Lower leg skin (tissue), 4 donors: ENCODE data around the gene ATL1. TPM values are rescaled to one million over a fixed set of nuclear protein-coding genes. Genes with fewer than 3 reads are reported as not detected.

Source experiments
- DNase-seq, 2 donors: peaks; one replicate each; pipeline ENCODE4 v3.0.0-alpha.2; 2019; ENCODE audit warnings: low spot score in 2 of 2
- H3K4me3 ChIP-seq: fragments of 200-600 bp; sonication (generic); 2 replicates; pipeline ENCODE4 v1.5.1; 2017; ENCODE audit warnings: mild to moderate bottlenecking, low read depth; ENCODE audit not compliant: poor library complexity, severe bottlenecking
- POLR2A ChIP-seq, 2 donors: fragments of 450-650 bp; IDR thresholded peaks; one replicate each; pipeline ENCODE4 v1.6.1; 2016 to 2017; ENCODE audit warnings: antibody characterized with exemption in 2 of 2, mild to moderate bottlenecking in 1 of 2, moderate library complexity in 1 of 2
- WGBS, 2 donors: methylation state at CpG; one replicate each; pipeline ENCODE4 v1.1.5; 2018; 5-methylcytosine and 5-hydroxymethylcytosine counted together
- intact Hi-C: fragments of 100-400 bp; cut with DNase I; formaldehyde crosslinking; loops from one replicate; pipeline ENCODE4 v1.15.0; 2023; ENCODE audit warnings: low total_unique reads
- total RNA-seq, 4 donors: library from RNA; depleted of rRNA; stranded (reverse); fragments of >200 nt; gene quantifications; one replicate each; pipeline ENCODE4 v1.1.0, GENCODE V29; 2016
- TF ChIP-seq, protein P1 (sequence below), 3 donors: fragments of 450-650 bp; IDR thresholded peaks; one replicate each; pipeline ENCODE4 v1.5.1; 2016; ENCODE audit warnings: antibody characterized with exemption in 3 of 3, mild to moderate bottlenecking in 3 of 3, moderate library complexity in 2 of 3

Gene ATL1
- total RNA-seq, 4 donors from 2014 or later, result 9.8 to 27.0 (median 15.8) TPM

DNA sequence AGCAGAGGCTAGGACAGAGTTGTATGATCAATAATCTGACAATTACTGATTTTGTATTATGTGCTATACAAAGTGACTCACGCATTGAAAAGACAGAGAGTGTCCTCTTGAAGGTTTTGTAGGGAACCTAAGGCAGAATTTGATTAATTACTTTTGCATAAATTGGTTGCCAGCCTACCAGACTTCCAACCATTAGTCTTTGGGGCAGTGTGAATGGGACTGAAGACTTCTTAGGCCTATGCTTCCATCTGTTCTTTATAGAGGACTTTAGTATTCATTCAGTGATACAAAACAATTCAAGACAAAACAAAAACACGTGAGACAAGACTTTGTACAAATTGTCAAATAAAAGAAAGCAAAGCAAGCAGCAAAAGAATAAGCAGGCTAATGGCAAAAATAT, 46.5 kb downstream of the ATL1 start:
- no peak for DNase-seq
- no peak overlapping the region for H3K4me3 ChIP-seq
- intact Hi-C loops, result no loop called here
- TF ChIP-seq, protein P1, sequence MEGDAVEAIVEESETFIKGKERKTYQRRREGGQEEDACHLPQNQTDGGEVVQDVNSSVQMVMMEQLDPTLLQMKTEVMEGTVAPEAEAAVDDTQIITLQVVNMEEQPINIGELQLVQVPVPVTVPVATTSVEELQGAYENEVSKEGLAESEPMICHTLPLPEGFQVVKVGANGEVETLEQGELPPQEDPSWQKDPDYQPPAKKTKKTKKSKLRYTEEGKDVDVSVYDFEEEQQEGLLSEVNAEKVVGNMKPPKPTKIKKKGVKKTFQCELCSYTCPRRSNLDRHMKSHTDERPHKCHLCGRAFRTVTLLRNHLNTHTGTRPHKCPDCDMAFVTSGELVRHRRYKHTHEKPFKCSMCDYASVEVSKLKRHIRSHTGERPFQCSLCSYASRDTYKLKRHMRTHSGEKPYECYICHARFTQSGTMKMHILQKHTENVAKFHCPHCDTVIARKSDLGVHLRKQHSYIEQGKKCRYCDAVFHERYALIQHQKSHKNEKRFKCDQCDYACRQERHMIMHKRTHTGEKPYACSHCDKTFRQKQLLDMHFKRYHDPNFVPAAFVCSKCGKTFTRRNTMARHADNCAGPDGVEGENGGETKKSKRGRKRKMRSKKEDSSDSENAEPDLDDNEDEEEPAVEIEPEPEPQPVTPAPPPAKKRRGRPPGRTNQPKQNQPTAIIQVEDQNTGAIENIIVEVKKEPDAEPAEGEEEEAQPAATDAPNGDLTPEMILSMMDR (IDR thresholded peaks at IDR 0.05), result no peak
- no peak for TF ChIP-seq POLR2A (IDR thresholded peaks at IDR 0.05)
- 75 to 80% methylated on average over 2 of the region's 2 CpGs for whole genome bisulfite sequencing, 2 donors

GRCh38 chr14:50607181-50607580, 47.2 kb downstream of the ATL1 start:
- DNase-seq, result no peak
- intact Hi-C loops, result no loop called here
- no peak for TF ChIP-seq POLR2A (IDR thresholded peaks at IDR 0.05)
- TF ChIP-seq, protein P1 (IDR thresholded peaks at IDR 0.05), result no peak
- 55 to 72% methylated on average over 3 of the region's 3 CpGs for WGBS, 2 donors
- no peak overlapping the region for H3K4me3 ChIP-seq

GRCh38 chr14:50607761-50608160, 47.8 kb downstream of the ATL1 start:
- DNase-seq, result no peak
- WGBS, 2 donors, result 82% methylated on average over 1 of the region's 1 CpG
- H3K4me3 ChIP-seq, result no peak overlapping the region
- intact Hi-C loops, result no loop called here
- TF ChIP-seq POLR2A (IDR thresholded peaks at IDR 0.05), result no peak

DNA sequence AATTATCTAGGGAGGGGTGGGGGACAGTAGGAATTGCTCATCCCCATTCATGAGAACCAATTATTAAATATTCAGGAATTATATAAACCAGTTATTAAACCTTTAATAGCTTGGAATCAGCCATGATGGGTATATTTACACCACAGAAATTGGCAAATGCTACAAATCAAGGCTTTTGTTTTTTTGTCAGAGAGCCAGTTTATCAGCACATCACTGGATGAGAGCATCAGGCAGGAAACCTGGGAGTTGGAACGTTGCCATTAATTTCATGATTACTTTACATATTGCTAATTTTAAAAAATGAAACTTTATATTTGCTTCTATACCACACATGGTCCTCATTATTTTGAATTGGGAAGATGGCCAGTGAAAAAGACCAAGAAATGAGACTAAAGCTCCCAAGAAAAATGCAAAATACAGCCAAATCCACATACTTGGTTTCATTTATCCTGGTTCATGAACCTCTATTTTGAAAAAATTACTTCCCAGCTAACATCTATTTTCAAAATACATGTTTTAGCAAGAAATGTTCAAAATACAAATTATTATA, 48.4 kb downstream of the ATL1 start:
- DNase-seq, result no peak
- H3K4me3 ChIP-seq, result no peak overlapping the region
- no peak for TF ChIP-seq POLR2A (IDR thresholded peaks at IDR 0.05)
- intact Hi-C loops, result no loop called here
- 34 to 55% methylated on average over 1 of the region's 1 CpG for whole genome bisulfite sequencing, 2 donors

DNA sequence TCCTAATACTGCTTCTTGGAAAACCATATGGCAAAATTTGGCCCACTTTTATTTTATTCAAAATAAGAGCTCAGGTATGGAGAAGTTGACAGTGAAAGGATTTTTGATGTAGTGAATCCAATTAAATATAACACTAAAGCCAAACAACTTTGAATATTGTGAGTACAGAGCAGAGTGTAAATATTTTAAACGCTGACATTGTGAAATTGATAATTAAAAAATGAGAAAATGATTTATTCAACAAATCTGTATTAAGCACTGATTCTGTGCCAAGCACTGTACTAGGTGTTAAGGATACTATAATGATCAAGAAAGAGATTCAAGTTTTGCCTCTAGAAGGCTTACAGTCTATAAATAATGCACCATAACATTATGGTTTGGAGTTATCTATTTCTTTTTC, 50.5 kb downstream of the ATL1 start:
- no peak overlapping the region for H3K4me3 ChIP-seq
- intact Hi-C loops, result loop anchor here (2.0 kb wide), 1 partner anchor 60 kb away; no protein-coding TSS in a partner anchor
- TF ChIP-seq, protein P1 (IDR thresholded peaks at IDR 0.05), result no peak
- TF ChIP-seq POLR2A (IDR thresholded peaks at IDR 0.05), result no peak
- WGBS, 2 donors, result 67% methylated on average over 1 of the region's 1 CpG
- no peak for DNase-seq

GRCh38 chr14:50612806-50613205, 52.9 kb downstream of the ATL1 start:
- no peak for DNase-seq
- TF ChIP-seq, protein P1 (IDR thresholded peaks at IDR 0.05), result no peak
- TF ChIP-seq POLR2A (IDR thresholded peaks at IDR 0.05), result no peak
- 87 to 89% methylated on average over 3 of the region's 3 CpGs for WGBS, 2 donors
- intact Hi-C loops, result no loop called here
- H3K4me3 ChIP-seq, result no peak overlapping the region

DNA sequence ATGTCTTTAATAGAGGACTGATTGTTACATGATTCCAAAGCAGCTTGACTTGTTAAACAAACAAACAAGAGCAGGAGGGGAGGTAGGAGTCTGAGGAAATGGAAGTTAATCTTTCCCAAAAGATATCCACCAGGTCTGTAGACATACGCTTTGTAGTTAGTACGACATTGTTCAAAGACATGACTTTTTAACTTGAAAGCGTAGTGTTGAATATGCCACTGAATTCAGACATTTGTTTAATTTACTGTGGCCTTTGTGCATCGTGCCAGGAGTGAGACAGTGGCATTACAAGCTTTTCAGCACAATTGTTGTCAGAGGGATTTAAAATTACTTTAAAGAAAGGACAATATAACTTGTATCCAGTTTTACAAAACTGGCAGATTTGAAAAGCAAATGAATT, 55.1 kb downstream of the ATL1 start:
- 59 to 73% methylated on average over 4 of the region's 4 CpGs for WGBS, 2 donors
- no peak for DNase-seq
- no peak overlapping the region for H3K4me3 ChIP-seq
- intact Hi-C loops, result no loop called here
- no peak for TF ChIP-seq POLR2A (IDR thresholded peaks at IDR 0.05)
- TF ChIP-seq, protein P1 (IDR thresholded peaks at IDR 0.05), result no peak
